Peyer's patch (tissue), 4 donors: ENCODE measurements around the gene SUSD1. TPM values are rescaled to one million over a fixed set of nuclear protein-coding genes. Genes with fewer than 3 reads are reported as not detected.

ENCODE experiments used
- DNase-seq, 3 donors: peaks; one replicate each; pipeline ENCODE4 v3.0.0-alpha.2; 2017 to 2019
- H3K27ac ChIP-seq, 4 donors: fragments of 200-600 bp; sonication (generic); one replicate each; pipeline ENCODE4 v1.5.1; 2016 to 2019
- H3K27me3 ChIP-seq, 2 donors: fragments of 200-600 bp; sonication (generic); one replicate each; pipeline ENCODE4 v1.5.1; 2019
- H3K36me3 ChIP-seq, 3 donors: fragments of 200-600 bp; sonication (generic); one replicate each; pipeline ENCODE4 v1.5.1; 2016 to 2019
- H3K4me1 ChIP-seq, 4 donors: fragments of 200-600 bp; sonication (generic); one replicate each; pipeline ENCODE4 v1.5.1; 2016 to 2019
- H3K4me3 ChIP-seq, 4 donors: fragments of 200-600 bp; sonication (generic); 1 replicate in 3 of 4; 2 replicates in 1 of 4; pipeline ENCODE4 v1.5.1; 2016 to 2019; ENCODE audit warnings: mild to moderate bottlenecking in 1 of 4
- H3K9me3 ChIP-seq, 4 donors: fragments of 200-600 bp; sonication (generic); one replicate each; pipeline ENCODE4 v1.5.1; 2016 to 2019; ENCODE audit warnings: mild to moderate bottlenecking in 1 of 4
- POLR2A ChIP-seq, 2 donors: fragments of 450-650 bp; IDR thresholded peaks; one replicate each; pipeline ENCODE4 v1.5.1; 2017; ENCODE audit warnings: antibody characterized with exemption in 2 of 2, mild to moderate bottlenecking in 2 of 2, moderate library complexity in 2 of 2
- total RNA-seq, 4 donors: library from RNA; depleted of rRNA; stranded (reverse); fragments of >200 nt; gene quantifications; one replicate each; pipeline ENCODE4 v1.1.0, GENCODE V29; 2016
- TF ChIP-seq, protein P1 (sequence below), 6 experiments: fragments of 450-650 bp in 4 of 6; fragments of 200-600 bp in 2 of 6; sonication (generic) in 1 of 6; IDR thresholded peaks; one replicate each; pipeline ENCODE4 v1.5.1; 2017 to 2019; ENCODE audit warnings: antibody characterized with exemption in 6 of 6, mild to moderate bottlenecking in 3 of 6, moderate library complexity in 1 of 6

SUSD1 gene
- total RNA-seq, 4 donors from 2014 or later: 10.6 to 28.9 (median 21.3) TPM

DNA sequence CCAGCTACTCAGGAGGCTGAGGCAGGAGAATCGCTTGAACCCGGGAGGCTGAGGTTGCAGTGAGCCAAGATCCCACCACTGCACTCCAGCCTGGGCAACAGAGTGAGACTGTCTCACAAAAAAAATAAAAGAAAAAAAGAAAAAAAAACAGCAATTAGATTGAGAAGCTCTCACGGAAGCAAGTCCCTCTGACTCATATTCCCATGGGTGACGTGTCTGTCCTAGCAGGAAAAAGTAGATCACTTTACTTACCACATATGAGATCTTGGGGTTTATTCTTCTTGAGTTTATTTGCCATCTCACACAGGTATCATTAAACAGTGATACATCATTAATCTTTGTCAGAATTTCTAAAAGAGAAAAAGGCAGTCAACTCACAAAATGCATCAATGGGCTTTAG is 62.6 kb downstream of the SUSD1 start:
- TF ChIP-seq, protein P1, sequence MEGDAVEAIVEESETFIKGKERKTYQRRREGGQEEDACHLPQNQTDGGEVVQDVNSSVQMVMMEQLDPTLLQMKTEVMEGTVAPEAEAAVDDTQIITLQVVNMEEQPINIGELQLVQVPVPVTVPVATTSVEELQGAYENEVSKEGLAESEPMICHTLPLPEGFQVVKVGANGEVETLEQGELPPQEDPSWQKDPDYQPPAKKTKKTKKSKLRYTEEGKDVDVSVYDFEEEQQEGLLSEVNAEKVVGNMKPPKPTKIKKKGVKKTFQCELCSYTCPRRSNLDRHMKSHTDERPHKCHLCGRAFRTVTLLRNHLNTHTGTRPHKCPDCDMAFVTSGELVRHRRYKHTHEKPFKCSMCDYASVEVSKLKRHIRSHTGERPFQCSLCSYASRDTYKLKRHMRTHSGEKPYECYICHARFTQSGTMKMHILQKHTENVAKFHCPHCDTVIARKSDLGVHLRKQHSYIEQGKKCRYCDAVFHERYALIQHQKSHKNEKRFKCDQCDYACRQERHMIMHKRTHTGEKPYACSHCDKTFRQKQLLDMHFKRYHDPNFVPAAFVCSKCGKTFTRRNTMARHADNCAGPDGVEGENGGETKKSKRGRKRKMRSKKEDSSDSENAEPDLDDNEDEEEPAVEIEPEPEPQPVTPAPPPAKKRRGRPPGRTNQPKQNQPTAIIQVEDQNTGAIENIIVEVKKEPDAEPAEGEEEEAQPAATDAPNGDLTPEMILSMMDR (IDR thresholded peaks at IDR 0.05): no peak
- TF ChIP-seq POLR2A (IDR thresholded peaks at IDR 0.05): no peak
- Histone ChIP-seq H3K36me3 (no peaks in the 10 kb centered on the region), H3K9me3 (no peaks in the 10 kb centered on the region), H3K4me3 (no peak overlapping the region), H3K4me1 (no peaks in the 10 kb centered on the region), H3K27ac (no peak overlapping the region), H3K27me3 (no peaks in the 10 kb centered on the region)
- DNase-seq: no peak

DNA sequence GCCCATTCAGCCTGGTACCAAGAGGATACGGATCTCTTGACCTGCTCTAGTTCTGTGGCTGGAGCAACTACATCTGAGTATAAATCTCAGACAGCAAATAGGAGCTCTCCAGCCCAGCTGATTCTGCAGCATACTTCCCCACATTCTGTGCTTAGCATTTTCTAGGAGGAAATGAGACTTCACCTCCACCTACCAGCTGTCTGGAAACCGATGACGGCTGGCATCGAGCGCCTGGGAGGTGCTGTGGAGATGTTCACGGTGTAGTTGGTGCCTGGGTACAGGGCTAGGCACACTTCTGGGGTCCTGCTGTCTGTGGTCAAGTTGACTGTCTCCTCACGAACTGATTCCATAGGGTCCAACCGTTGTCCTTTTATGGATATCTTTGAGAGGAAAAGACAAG is 63.6 kb downstream of the SUSD1 start:
- Histone ChIP-seq H3K36me3 (no peaks in the 10 kb centered on the region), H3K4me1 (no peaks in the 10 kb centered on the region), H3K27ac (no peak overlapping the region), H3K27me3 (no peaks in the 10 kb centered on the region), H3K4me3 (no peak overlapping the region), H3K9me3 (no peaks in the 10 kb centered on the region)
- no peak for DNase-seq
- TF ChIP-seq, protein P1 (IDR thresholded peaks at IDR 0.05): no peak
- no peak for TF ChIP-seq POLR2A (IDR thresholded peaks at IDR 0.05)

DNA sequence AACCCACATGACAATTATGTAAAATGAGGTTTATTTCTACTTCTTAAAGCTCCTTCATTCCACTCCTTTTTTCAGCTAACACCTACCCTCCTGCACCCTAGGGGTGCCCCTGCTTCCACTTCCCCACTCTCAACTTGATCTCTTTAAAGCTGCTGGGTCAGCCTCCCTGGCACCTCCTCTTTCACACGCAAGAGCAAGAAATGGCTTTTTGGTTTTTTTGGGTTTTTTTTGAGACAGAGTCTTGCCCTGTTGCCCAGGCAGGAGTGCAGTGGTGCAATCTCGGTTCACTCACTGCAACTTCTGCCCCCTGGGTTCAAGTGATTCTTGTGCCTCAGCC is 64.4 kb downstream of the SUSD1 start:
- Histone ChIP-seq H3K9me3 (no peaks in the 10 kb centered on the region), H3K36me3 (no peaks in the 10 kb centered on the region), H3K27me3 (no peaks in the 10 kb centered on the region), H3K4me1 (no peaks in the 10 kb centered on the region), H3K4me3 (no peak overlapping the region), H3K27ac (no peak overlapping the region)
- no peak for DNase-seq
- TF ChIP-seq POLR2A (IDR thresholded peaks at IDR 0.05): no peak
- TF ChIP-seq, protein P1 (IDR thresholded peaks at IDR 0.05): no peak

DNA sequence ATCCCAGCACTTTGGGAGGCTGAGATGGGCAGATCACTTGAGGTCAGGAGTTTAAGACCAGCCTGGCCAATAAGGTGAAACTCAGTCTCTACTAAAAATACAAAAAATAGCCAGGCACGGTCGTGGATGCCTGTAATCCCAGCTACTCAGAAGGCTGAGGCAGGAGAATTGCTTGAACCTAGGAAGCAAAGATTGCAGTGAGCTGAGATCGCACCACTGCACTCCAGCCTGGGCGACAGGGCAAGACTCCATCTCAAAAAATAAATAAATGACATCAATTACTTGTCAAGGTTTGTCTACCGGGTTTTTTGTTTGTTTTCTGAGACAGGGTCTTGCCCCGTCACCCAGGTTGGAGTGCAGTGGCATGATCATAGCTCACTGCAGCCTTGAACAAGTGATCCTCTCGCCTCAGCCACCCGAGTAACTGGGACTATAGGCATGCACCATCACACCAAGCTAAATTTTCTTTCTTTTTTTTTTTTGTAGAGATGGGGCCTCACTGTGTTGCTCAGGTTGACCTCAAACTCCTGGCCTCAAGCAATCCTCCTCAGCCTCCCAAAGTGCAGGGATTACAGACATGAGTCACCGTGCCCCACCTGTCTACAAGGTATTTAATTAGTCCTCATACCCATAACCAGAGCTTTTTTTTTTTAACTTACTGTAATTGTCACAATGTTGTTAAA is 64.9 kb downstream of the SUSD1 start:
- no peak for DNase-seq
- no peak for TF ChIP-seq POLR2A (IDR thresholded peaks at IDR 0.05)
- TF ChIP-seq, protein P1 (IDR thresholded peaks at IDR 0.05): no peak
- Histone ChIP-seq H3K9me3 (no peaks in the 10 kb centered on the region), H3K27me3 (no peaks in the 10 kb centered on the region), H3K4me1 (peaks cover 0 to 1% (median 0%) of the 10 kb centered on the region in 4 donors), H3K27ac (no peak overlapping the region), H3K36me3 (no peaks in the 10 kb centered on the region), H3K4me3 (no peak overlapping the region)

DNA sequence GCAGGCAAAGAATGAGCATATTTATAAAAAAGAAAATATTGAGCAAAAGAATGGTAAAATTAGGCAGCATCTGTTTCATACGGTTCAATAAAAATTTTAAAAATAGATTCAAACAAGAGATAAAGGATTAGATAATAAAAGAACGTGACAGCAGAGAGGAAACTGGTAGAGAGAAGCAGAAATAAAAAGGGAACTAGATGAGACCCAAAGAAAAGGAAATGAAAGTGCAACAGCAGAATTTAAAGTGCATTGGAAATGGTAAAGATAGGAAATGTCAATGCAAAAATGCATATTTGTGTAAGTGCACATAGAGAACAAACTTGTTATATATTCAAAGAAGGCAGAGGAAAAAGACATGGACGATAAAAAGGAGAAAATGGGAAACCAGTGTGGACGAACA is 70.2 kb downstream of the SUSD1 start:
- H3K27me3 ChIP-seq: no peaks in the 10 kb centered on the region

More for the DNA sequence above, 70.2 kb downstream of the SUSD1 start:
- TF ChIP-seq, protein P1 (IDR thresholded peaks at IDR 0.05): no peak
- no peak for TF ChIP-seq POLR2A (IDR thresholded peaks at IDR 0.05)
- no peak for DNase-seq
- Histone ChIP-seq H3K9me3 (no peaks in the 10 kb centered on the region), H3K4me1 (peaks cover 0 to 3% (median 0%) of the 10 kb centered on the region in 4 donors), H3K27ac (no peak overlapping the region), H3K36me3 (no peaks in the 10 kb centered on the region), H3K4me3 (no peak overlapping the region)
